NT2/D1 (cell line): ENCODE measurements around the gene FGF9.

Experiments used
- DNase-seq: peaks from one replicate; pipeline ENCODE4 v3.0.0-alpha.2; 2011; ENCODE audit warnings: low read depth, low spot score
- H3K27me3 ChIP-seq: 2 replicates; pipeline ENCODE4 v1.6.0; 2011; ENCODE audit warnings: mild to moderate bottlenecking; ENCODE audit not compliant: insufficient read length, insufficient read depth
- H3K36me3 ChIP-seq: 2 replicates; pipeline ENCODE4 v1.6.1; 2011; ENCODE audit warnings: mild to moderate bottlenecking, low read length, mixed read lengths; ENCODE audit not compliant: insufficient read depth, insufficient read length
- H3K4me1 ChIP-seq: 2 replicates; pipeline ENCODE4 v1.5.1; 2011; ENCODE audit not compliant: insufficient read depth, insufficient read length
- H3K4me3 ChIP-seq: 2 replicates; pipeline ENCODE4 v1.5.1; 2011; ENCODE audit warnings: low read depth; ENCODE audit not compliant: insufficient read length
- H3K9ac ChIP-seq: 2 replicates; pipeline ENCODE4 v1.6.0; 2011; ENCODE audit warnings: low read depth; ENCODE audit not compliant: insufficient read length
- H3K9me3 ChIP-seq: 2 replicates; pipeline ENCODE4 v1.5.1; 2011; ENCODE audit warnings: mild to moderate bottlenecking, low read length; ENCODE audit not compliant: insufficient read depth
- SUZ12 ChIP-seq: IDR thresholded peaks from 2 replicates; pipeline ENCODE4 v1.6.1; 2011; ENCODE audit not compliant: insufficient read length, insufficient read depth; ENCODE audit errors: extremely low read depth
- YY1 ChIP-seq: IDR thresholded peaks from 2 replicates; pipeline ENCODE4 v1.6.1; 2011; ENCODE audit not compliant: insufficient read length, insufficient read depth
- ZNF274 ChIP-seq: IDR thresholded peaks from 2 replicates; pipeline ENCODE4 v1.6.1; 2011; ENCODE audit warnings: mild to moderate bottlenecking, low read depth, low read length

The FGF9 gene

DNA sequence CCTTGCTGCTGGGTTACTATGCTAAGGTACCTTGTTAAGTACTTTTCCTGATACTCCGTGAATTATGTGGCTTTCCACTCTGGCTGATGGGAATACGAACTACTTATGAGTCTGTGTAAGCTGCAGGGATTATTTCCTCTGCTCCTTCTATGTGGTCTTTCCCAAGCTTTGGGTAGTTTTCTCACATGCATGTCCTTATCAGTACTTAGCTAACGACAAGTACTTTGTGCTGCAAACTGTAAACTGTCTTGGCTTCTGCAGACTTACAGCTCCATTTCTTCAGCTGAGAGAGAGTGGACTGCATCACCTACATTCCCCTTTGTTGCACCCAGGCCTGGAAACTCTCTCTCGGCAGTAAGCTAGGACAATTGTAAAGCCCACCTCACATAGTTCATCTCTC, 76.6 kb downstream of the FGF9 start:
- Histone ChIP-seq H3K27me3 (no peaks in the 10 kb centered on the region), H3K36me3 (no peaks in the 10 kb centered on the region), H3K4me1 (no peaks in the 10 kb centered on the region), H3K9me3 (no peaks in the 10 kb centered on the region), H3K4me3 (no peak overlapping the region), H3K9ac (no peak overlapping the region)
- no peak for TF ChIP-seq SUZ12
- no peak for TF ChIP-seq YY1
- TF ChIP-seq ZNF274: no peak
- DNase-seq: no peak

DNA sequence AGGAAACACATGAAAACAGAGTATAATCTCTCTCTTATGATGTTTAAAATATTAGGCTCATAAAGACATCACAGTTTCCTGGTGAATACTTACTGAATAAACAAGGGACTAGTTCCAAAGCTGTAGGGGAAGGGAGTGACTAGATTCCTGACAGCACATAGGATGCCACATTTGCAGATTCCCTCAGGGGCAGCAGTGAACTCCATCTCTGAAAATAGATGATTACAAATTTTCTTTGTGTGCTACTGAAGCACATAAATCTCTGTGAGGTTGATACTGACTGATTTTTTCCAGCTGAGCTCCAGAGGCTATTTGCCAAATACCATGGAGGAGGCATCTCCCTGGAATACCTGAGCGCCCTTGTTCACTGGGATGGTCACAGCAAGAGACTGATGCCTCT, 77.3 kb downstream of the FGF9 start:
- no peak for DNase-seq
- Histone ChIP-seq H3K4me1 (no peaks in the 10 kb centered on the region), H3K36me3 (no peaks in the 10 kb centered on the region), H3K9me3 (no peaks in the 10 kb centered on the region), H3K4me3 (no peak overlapping the region), H3K27me3 (no peaks in the 10 kb centered on the region), H3K9ac (no peak overlapping the region)
- TF ChIP-seq ZNF274: no peak
- no peak for TF ChIP-seq SUZ12
- no peak for TF ChIP-seq YY1

DNA sequence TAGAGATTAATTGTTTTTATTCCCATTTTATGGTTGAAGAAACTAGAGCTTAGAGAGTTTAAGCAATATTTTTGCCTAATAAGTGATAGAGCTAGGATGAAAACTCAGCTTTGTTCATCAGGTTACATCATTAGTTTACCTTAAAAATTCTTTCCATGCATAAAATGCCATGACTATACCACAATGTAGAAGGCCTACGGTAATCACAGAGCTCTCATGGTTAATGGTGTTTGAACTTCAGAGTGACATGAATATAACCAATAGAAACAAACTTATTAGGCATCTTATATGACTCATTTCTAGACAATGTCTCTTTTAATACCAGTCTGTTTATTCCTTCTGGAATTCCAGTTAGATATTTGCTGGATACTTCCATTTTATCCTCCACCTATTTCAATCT, 78.5 kb downstream of the FGF9 start:
- no peaks in the 10 kb centered on the region for H3K4me1 ChIP-seq
- no peak for DNase-seq

DNA sequence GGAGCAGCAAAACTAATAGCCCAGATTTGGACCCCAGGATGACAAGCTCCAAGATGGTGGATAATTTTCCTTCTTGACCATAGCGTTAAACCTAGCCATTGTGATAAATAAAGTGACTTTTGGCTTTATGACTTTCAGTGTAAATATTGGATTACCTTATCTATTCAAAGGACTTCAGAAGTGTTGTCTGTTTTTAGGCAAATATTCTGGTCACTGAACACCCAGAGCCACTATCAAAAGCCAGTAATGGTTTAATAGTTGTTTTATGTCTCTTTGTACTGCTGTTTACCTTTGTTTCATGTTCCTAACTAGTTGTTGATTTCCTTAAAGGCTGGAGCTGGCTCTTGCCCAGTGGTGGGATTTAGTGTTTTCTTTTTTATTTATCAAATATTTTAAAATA, 81.6 kb downstream of the FGF9 start:
- Histone ChIP-seq H3K4me1 (no peaks in the 10 kb centered on the region), H3K9me3 (no peaks in the 10 kb centered on the region), H3K36me3 (no peaks in the 10 kb centered on the region), H3K27me3 (no peaks in the 10 kb centered on the region), H3K9ac (no peak overlapping the region), H3K4me3 (no peak overlapping the region)
- no peak for TF ChIP-seq YY1
- no peak for TF ChIP-seq ZNF274
- TF ChIP-seq SUZ12: no peak
- no peak for DNase-seq

More for the DNA sequence above, 78.5 kb downstream of the FGF9 start:
- no peaks in the 10 kb centered on the region for H3K9me3 ChIP-seq
- no peak overlapping the region for H3K4me3 ChIP-seq
- no peaks in the 10 kb centered on the region for H3K27me3 ChIP-seq
- no peaks in the 10 kb centered on the region for H3K36me3 ChIP-seq
- no peak overlapping the region for H3K9ac ChIP-seq
- TF ChIP-seq YY1 (no peak), SUZ12 (no peak), ZNF274 (no peak)

- no peaks in the 10 kb centered on the region for H3K4me1 ChIP-seq
- no peak for DNase-seq
- no peaks in the 10 kb centered on the region for H3K36me3 ChIP-seq
- H3K9ac ChIP-seq: no peak overlapping the region
- H3K9me3 ChIP-seq: no peaks in the 10 kb centered on the region
- no peak overlapping the region for H3K4me3 ChIP-seq
- TF ChIP-seq ZNF274 (no peak), SUZ12 (no peak), YY1 (no peak)
- H3K27me3 ChIP-seq: no peaks in the 10 kb centered on the region
These were observed 82.3 kb downstream of the FGF9 start for GRCh38 chr13:21753117-21753729.
